ENCODE measurements around the gene PCSK1N. TPM values are rescaled to one million over a fixed set of nuclear protein-coding genes. Genes with fewer than 3 reads are reported as not detected.
A peak's percentile ranks its signal among the peaks of the same experiment; 100 is the strongest.
"Not testable (repeated sequence)": the region's sequence is repeated elsewhere in the genome, so short reads cannot be mapped to it uniquely, and the experiment has no call there.

Gene PCSK1N
- total RNA-seq, 1 donor: not detected

DNA sequence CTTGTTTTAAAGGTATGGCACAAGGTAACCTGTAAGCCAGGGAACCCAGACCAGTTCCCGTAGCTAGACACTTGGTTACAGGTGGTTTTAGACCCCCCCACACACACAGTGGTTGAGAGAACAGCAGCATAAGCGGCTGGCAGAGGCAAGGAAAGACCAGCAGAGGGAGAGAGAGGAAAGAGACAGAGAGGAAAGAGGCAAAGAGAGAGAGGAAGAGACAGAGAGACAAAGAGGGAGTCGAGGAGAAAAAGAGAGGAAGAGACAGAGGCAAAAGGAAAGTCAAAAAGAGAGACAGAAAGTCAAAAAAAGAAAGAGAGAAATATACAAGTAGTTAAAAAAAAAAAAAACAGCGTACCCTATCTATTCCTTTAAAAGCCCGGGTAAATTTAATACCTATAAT, 19.5 kb upstream of the PCSK1N start:
- no peak overlapping the region for H3K4me2 ChIP-seq (ENCODE audit: insufficient read depth, low read length)
- no peak for DNase-seq (ENCODE audit: insufficient read length, low spot score, missing footprints)

DNA sequence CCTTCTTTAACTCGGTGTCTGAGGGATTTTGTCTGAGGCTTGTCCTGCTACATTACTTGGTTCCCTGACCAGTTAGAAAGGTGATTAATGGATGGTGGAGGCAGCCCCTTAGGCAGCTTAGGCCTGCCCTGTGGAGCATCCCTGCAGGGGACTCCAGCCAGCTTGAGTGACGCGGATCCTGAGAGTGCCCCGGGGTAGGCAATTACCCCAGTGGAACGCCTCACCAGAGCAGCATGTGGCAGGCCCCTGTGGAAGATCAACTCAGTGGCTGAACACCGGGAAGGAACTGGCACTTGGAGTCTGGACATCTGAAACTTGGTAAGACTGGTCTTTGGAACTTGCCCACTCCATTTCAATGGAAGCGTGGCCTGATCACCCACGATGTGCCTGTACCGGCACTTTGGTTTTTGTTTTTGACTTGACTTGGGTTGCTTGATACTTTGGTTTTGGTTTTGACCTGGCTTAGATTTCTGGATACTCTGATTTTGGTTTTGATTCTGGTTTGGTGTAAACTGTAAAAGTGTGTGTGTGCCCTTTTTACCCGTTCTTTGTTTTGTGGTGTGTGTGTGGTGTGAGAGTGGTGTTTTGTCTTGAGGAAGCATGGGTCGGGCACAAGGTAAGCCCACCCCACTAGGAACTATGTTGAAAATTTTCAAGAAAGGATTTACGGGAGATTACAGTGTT, 18.9 kb upstream of the PCSK1N start:
- not testable (repeated sequence) for H3K36me3 ChIP-seq (ENCODE audit: insufficient read depth, low read length); DNase-seq (ENCODE audit: insufficient read length, low spot score, missing footprints); H3K4me1 ChIP-seq (ENCODE audit: insufficient read depth, low read length); H3K4me2 ChIP-seq (ENCODE audit: insufficient read depth, low read length); H3K9me3 ChIP-seq (ENCODE audit: low read depth, low read length); H3K27ac ChIP-seq (ENCODE audit: low read depth, low read length); H3K79me2 ChIP-seq (ENCODE audit: insufficient read depth, low read length); H2AFZ ChIP-seq (ENCODE audit: low read length); H3K4me3 ChIP-seq (ENCODE audit: insufficient read depth, low read length); H3K27me3 ChIP-seq (ENCODE audit: insufficient read depth, low read length); H4K20me1 ChIP-seq (ENCODE audit: insufficient read depth, low read length)

More for the DNA sequence above, 19.5 kb upstream of the PCSK1N start:
- Histone ChIP-seq H3K27ac (ENCODE audit: low read depth, low read length) (no peak overlapping the region), H4K20me1 (ENCODE audit: insufficient read depth, low read length) (no peaks in the 10 kb centered on the region), H3K4me3 (ENCODE audit: insufficient read depth, low read length) (no peak overlapping the region), H2AFZ (ENCODE audit: low read length) (no peak overlapping the region), H3K4me1 (ENCODE audit: insufficient read depth, low read length) (no peaks in the 10 kb centered on the region), H3K79me2 (ENCODE audit: insufficient read depth, low read length) (no peaks in the 10 kb centered on the region), H3K27me3 (ENCODE audit: insufficient read depth, low read length) (no peaks in the 10 kb centered on the region), H3K36me3 (ENCODE audit: insufficient read depth, low read length) (no peaks in the 10 kb centered on the region), H3K9me3 (ENCODE audit: low read depth, low read length) (no peaks in the 10 kb centered on the region)
- TF ChIP-seq, protein P1, sequence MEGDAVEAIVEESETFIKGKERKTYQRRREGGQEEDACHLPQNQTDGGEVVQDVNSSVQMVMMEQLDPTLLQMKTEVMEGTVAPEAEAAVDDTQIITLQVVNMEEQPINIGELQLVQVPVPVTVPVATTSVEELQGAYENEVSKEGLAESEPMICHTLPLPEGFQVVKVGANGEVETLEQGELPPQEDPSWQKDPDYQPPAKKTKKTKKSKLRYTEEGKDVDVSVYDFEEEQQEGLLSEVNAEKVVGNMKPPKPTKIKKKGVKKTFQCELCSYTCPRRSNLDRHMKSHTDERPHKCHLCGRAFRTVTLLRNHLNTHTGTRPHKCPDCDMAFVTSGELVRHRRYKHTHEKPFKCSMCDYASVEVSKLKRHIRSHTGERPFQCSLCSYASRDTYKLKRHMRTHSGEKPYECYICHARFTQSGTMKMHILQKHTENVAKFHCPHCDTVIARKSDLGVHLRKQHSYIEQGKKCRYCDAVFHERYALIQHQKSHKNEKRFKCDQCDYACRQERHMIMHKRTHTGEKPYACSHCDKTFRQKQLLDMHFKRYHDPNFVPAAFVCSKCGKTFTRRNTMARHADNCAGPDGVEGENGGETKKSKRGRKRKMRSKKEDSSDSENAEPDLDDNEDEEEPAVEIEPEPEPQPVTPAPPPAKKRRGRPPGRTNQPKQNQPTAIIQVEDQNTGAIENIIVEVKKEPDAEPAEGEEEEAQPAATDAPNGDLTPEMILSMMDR (IDR thresholded peaks at IDR 0.05; ENCODE audit: extremely low read depth, low read depth, low read length): peak; percentile 33

DNA sequence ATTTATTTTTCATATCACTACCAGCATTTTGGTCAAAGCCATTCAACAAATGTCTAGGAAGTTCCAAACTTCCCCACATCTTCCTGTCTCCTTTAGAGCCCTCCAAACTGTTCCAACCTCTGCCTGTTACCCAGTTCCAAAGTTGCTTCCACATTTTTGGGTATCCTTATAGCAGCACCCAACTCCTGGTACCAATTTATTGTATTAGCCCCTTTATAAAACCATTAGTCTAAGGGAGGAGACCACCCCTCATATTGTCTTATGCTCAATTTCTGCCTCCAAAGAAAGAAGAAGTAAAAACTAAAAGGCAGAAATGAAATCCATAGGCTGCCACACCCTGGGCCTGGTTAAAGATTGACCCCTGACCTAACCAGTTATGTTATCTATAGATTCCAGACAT, 18.1 kb upstream of the PCSK1N start:
- not testable (repeated sequence) for DNase-seq (ENCODE audit: insufficient read length, low spot score, missing footprints); H3K79me2 ChIP-seq (ENCODE audit: insufficient read depth, low read length); H3K4me1 ChIP-seq (ENCODE audit: insufficient read depth, low read length); H3K9me3 ChIP-seq (ENCODE audit: low read depth, low read length); H3K27me3 ChIP-seq (ENCODE audit: insufficient read depth, low read length); H2AFZ ChIP-seq (ENCODE audit: low read length); H3K36me3 ChIP-seq (ENCODE audit: insufficient read depth, low read length); H3K4me2 ChIP-seq (ENCODE audit: insufficient read depth, low read length); H3K27ac ChIP-seq (ENCODE audit: low read depth, low read length); H3K4me3 ChIP-seq (ENCODE audit: insufficient read depth, low read length); H4K20me1 ChIP-seq (ENCODE audit: insufficient read depth, low read length)

DNA sequence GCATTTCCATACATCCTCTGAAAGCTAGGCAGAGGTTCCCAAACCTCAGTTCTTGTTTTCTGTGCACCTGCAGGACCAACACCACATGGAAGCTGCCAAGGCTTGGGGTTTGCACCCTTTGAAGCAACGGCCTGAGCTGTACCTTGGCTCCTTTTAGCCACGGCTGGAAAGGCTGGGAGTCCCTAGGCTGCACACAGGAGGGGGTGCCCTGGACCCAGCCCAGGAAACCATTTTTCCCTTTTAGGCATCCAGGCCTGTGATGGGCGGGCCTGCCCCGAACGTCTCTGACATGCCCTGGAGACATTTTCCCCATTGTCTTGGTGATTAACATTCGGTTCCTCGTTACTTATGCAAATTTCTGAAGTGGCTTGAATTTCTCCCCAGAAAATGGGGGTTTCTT, 17.4 kb upstream of the PCSK1N start:
- no peaks in the 10 kb centered on the region for H3K9me3 ChIP-seq (ENCODE audit: low read depth, low read length)
- H4K20me1 ChIP-seq (ENCODE audit: insufficient read depth, low read length): no peaks in the 10 kb centered on the region
- no peaks in the 10 kb centered on the region for H3K4me1 ChIP-seq (ENCODE audit: insufficient read depth, low read length)
- H3K4me3 ChIP-seq (ENCODE audit: insufficient read depth, low read length): no peak overlapping the region
- no peak overlapping the region for H3K27ac ChIP-seq (ENCODE audit: low read depth, low read length)
- no peaks in the 10 kb centered on the region for H3K79me2 ChIP-seq (ENCODE audit: insufficient read depth, low read length)
- TF ChIP-seq, protein P1 (IDR thresholded peaks at IDR 0.05; ENCODE audit: extremely low read depth, low read depth, low read length): no peak
- no peak for DNase-seq (ENCODE audit: insufficient read length, low spot score, missing footprints)
- no peak overlapping the region for H3K4me2 ChIP-seq (ENCODE audit: insufficient read depth, low read length)
- H3K36me3 ChIP-seq (ENCODE audit: insufficient read depth, low read length): no peaks in the 10 kb centered on the region
- no peak overlapping the region for H2AFZ ChIP-seq (ENCODE audit: low read length)
- no peaks in the 10 kb centered on the region for H3K27me3 ChIP-seq (ENCODE audit: insufficient read depth, low read length)

DNA sequence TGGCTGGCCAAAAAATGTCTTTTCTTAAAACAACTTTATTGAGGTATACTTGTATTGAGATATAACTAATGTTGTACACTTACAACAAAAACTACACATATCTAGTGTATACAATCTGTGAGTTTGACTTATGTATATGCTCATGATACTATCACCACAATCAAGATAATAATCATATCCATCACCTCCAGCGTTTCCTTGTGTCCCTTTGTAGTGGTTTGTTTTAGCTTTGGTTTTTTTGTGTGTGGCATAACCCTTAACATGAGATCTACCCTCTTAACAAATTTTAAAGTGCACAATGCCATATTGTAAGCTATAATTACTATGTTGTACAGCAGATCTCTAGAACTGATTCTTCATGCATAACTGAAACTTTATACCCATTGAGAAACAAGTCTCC, 13.4 kb upstream of the PCSK1N start:
- Histone ChIP-seq H3K9me3 (ENCODE audit: low read depth, low read length) (no peaks in the 10 kb centered on the region), H3K27me3 (ENCODE audit: insufficient read depth, low read length) (no peaks in the 10 kb centered on the region), H3K4me1 (ENCODE audit: insufficient read depth, low read length) (no peaks in the 10 kb centered on the region), H3K36me3 (ENCODE audit: insufficient read depth, low read length) (no peaks in the 10 kb centered on the region), H3K4me2 (ENCODE audit: insufficient read depth, low read length) (no peak overlapping the region), H4K20me1 (ENCODE audit: insufficient read depth, low read length) (no peaks in the 10 kb centered on the region), H3K27ac (ENCODE audit: low read depth, low read length) (no peak overlapping the region), H3K4me3 (ENCODE audit: insufficient read depth, low read length) (no peak overlapping the region), H3K79me2 (ENCODE audit: insufficient read depth, low read length) (no peaks in the 10 kb centered on the region), H2AFZ (ENCODE audit: low read length) (no peak overlapping the region)
- TF ChIP-seq, protein P1 (IDR thresholded peaks at IDR 0.05; ENCODE audit: extremely low read depth, low read depth, low read length): no peak
- DNase-seq (ENCODE audit: insufficient read length, low spot score, missing footprints): no peak
